Measurements from ENCODE around the gene TAF6L. TPM values are rescaled to one million over a fixed set of nuclear protein-coding genes. Genes with fewer than 3 reads are reported as not detected.

Gene TAF6L
- total and polyA plus RNA-seq, 9 of the 15 experiments (the other 6 are each of a cell fraction or from before 2014, with no cell fraction given): 0.04 to 45.5 (median 20.8) TPM

DNA sequence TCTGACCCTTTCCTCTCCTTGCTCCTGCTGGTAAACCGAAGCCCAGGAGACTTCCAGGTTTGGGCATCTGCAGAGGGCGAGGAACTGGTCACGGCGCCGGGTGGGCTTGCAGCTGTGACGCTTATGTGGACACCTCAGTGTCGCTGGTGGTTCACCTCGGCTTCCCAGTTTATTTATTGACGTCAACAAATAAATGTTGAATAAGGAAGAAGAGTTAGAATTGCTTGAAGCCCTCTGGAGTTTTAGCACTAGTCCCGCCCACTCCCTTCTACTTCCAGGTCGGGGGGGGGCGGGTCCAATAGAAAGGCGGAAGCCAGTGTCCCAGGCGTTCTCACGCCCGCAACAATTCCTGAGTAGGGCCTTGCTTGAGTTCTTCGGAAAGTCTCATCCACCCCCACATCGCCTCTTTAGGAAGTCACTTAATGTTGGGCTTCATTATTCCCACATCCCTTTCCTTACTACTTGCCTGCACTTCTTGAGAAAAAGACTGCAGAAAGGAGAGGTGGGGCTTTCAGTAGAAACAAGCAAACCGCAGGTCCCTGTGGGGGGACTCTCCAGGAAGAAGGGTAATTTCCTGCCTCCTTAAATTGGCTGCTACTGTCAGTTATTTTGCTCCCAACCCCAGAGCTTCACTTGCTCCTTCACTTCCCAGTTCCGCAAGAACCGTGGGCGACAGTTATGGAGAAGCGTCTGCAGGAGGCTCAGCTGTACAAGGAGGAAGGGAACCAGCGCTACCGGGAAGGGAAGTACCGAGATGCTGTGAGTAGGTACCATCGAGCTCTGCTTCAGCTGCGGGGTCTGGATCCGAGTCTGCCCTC, 42.8 kb upstream of the TAF6L start, which contains the start of gene TTC9C (continued):
- TF ChIP-seq FOXK2 (conservative IDR thresholded peaks at IDR 0.05 in 1 of 2, IDR thresholded peaks at IDR 0.05 in 1 of 2; ENCODE audit: low read depth in 2 of 2) (peak in 1 of 2 experiments; percentile 69; a peak in 1 of 4 replicates), TAF9B (IDR thresholded peaks at IDR 0.05; ENCODE audit: partially characterized antibody) (peak; percentile 49), TAF1 (IDR thresholded peaks at IDR 0.05; ENCODE audit: control insufficient read depth, extremely low read depth, insufficient read depth, low read length, severe bottlenecking) (no peak), CEBPB (tag; IDR thresholded peaks at IDR 0.05) (peak; percentile 5; the same call in 1 of the 2 replicates), MED1 (CRISPR knock-in tag; IDR thresholded peaks at IDR 0.05; ENCODE audit: borderline replicate concordance) (no peak), ZNF311 (CRISPR knock-in tag; IDR thresholded peaks at IDR 0.05) (no peak), MTA1 (IDR thresholded peaks at IDR 0.05; ENCODE audit: borderline replicate concordance) (no peak), JUN (IDR thresholded peaks at IDR 0.05; ENCODE audit: borderline replicate concordance, low read depth, low read length) (no peak), JUN (CRISPR knock-in tag; IDR thresholded peaks at IDR 0.05; ENCODE audit: borderline replicate concordance) (no peak), GTF2F1 (IDR thresholded peaks at IDR 0.05; ENCODE audit: low read depth, low read length) (0 out of 2 replicates have a peak, but pooled peaks have one; percentile 15), ZNF830 (CRISPR knock-in tag; IDR thresholded peaks at IDR 0.05) (no peak), HNRNPL (IDR thresholded peaks at IDR 0.05; ENCODE audit: low read depth, low read length) (no peak), ZNF583 (CRISPR knock-in tag; IDR thresholded peaks at IDR 0.05) (no peak), PTTG1 (tag; IDR thresholded peaks at IDR 0.05; ENCODE audit: low read depth) (no peak), ZNF184 (CRISPR knock-in tag; IDR thresholded peaks at IDR 0.05) (no peak), ZFP36 (IDR thresholded peaks at IDR 0.05; ENCODE audit: low read depth, low read length, partially characterized antibody) (no peak), BRD4 (IDR thresholded peaks at IDR 0.05) (0 out of 2 replicates have a peak, but pooled peaks have one; percentile 38), ZEB2 (IDR thresholded peaks at IDR 0.05) (no peak)
- TF ChIP-seq, protein P1, sequence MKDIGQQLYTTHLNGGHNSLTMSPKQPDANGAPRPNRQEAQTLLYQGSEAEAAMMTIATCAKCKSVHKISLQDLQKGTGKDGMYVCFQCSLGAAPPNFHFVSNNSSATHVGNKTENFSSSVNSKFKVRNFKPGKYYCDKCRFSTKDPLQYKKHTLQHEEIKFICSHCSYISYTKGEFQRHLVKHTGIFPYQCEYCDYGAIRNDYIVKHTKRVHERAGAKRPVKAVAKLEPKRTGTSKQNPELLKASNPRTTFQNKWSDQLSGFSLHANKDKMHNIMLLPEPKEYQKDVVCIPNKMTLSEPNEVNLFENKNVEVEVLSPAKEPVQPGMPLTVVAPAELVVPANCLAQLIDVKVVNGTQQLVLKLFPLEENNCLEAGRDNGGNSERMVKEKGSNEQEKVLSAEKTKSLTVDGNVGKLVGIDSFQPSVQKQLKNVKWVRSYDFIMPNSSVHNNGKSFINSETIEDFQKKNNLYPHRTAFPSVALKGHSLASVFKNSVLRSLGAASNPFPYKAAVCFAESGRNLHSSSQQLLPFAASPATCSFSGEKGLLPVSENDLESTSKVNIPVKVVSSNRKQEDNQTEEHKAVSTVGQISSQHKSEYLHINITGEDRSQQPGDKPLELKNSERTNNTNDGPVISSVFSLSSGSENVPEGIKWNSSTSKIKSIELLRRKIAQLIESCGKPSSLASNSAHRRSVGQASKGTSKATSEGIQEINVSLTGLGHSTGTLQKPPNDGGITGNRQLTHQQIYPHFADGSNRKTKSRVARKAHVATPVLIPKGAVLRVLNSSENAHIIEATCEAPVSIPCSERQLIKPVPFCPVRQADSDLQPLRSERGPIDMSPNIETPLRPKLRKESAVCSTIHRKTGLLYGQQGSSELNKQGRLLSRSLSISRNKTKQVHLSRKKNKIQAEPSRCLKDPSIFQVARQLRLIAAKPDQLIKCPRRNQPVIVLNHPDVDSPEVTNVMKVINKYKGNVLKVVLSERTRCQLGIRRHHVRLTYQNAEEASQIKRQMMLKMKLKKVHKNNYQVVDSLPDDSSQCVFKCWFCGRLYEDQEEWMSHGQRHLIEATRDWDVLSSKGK (CRISPR knock-in tag; IDR thresholded peaks at IDR 0.05): no peak
- TF ChIP-seq, protein P2, sequence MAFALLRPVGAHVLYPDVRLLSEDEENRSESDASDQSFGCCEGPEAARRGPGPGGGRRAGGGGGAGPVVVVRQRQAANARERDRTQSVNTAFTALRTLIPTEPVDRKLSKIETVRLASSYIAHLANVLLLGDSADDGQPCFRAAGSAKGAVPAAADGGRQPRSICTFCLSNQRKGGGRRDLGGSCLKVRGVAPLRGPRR (CRISPR knock-in tag; IDR thresholded peaks at IDR 0.05): no peak
- TF ChIP-seq, protein P3, sequence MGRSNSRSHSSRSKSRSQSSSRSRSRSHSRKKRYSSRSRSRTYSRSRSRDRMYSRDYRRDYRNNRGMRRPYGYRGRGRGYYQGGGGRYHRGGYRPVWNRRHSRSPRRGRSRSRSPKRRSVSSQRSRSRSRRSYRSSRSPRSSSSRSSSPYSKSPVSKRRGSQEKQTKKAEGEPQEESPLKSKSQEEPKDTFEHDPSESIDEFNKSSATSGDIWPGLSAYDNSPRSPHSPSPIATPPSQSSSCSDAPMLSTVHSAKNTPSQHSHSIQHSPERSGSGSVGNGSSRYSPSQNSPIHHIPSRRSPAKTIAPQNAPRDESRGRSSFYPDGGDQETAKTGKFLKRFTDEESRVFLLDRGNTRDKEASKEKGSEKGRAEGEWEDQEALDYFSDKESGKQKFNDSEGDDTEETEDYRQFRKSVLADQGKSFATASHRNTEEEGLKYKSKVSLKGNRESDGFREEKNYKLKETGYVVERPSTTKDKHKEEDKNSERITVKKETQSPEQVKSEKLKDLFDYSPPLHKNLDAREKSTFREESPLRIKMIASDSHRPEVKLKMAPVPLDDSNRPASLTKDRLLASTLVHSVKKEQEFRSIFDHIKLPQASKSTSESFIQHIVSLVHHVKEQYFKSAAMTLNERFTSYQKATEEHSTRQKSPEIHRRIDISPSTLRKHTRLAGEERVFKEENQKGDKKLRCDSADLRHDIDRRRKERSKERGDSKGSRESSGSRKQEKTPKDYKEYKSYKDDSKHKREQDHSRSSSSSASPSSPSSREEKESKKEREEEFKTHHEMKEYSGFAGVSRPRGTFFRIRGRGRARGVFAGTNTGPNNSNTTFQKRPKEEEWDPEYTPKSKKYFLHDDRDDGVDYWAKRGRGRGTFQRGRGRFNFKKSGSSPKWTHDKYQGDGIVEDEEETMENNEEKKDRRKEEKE (IDR thresholded peaks at IDR 0.05; ENCODE audit: borderline replicate concordance in 1 of 2, control insufficient read depth in 1 of 2, low read depth in 2 of 2, low read length in 1 of 2): no peak
